Keratinocyte (primary cell): ENCODE data around the gene SPRED1. TPM values are rescaled to one million over a fixed set of nuclear protein-coding genes. Genes with fewer than 3 reads are reported as not detected.
A peak's percentile ranks its signal among the peaks of the same experiment; 100 is the strongest.

ENCODE experiments used
- DNase-seq: peaks from one replicate; pipeline ENCODE4 v3.0.0-alpha.2; 2011; ENCODE audit warnings: low read depth, missing footprints, low spot score
- FAIRE-seq: peaks from 2 replicates; lab custom pipeline; 2011; peaks lifted over from hg19 to GRCh38; lab: Jason Lieb, UNC
- H2AFZ ChIP-seq: 2 replicates; pipeline ENCODE4 v1.6.0; 2012; ENCODE audit warnings: low read length, control low read depth, inconsistent platforms; ENCODE audit not compliant: control insufficient read depth
- H3K27ac ChIP-seq: 2 replicates; pipeline ENCODE4 v1.5.1; 2011; ENCODE audit warnings: low read length; ENCODE audit not compliant: control insufficient read depth, insufficient read depth
- H3K27me3 ChIP-seq: 3 replicates; pipeline ENCODE4 v1.6.0; 2011; ENCODE audit warnings: low read length; ENCODE audit not compliant: control insufficient read depth, insufficient read depth; ENCODE audit errors: extremely low read depth
- H3K36me3 ChIP-seq, 2 experiments: 2 replicates in 1 of 2; 3 replicates in 1 of 2; pipeline ENCODE4 v1.5.1; 2011; ENCODE audit warnings: low read length in 2 of 2, mild to moderate bottlenecking in 1 of 2; ENCODE audit not compliant: control insufficient read depth in 2 of 2, insufficient read depth in 2 of 2; ENCODE audit errors: extremely low read depth in 1 of 2
- H3K4me1 ChIP-seq: 3 replicates; pipeline ENCODE4 v1.5.1; 2011; ENCODE audit warnings: low read length; ENCODE audit not compliant: control insufficient read depth, insufficient read depth; ENCODE audit errors: extremely low read depth
- H3K4me2 ChIP-seq: 3 replicates; pipeline ENCODE4 v1.6.0; 2011; ENCODE audit warnings: low read depth, low read length; ENCODE audit not compliant: control insufficient read depth, insufficient read depth; ENCODE audit errors: extremely low read depth
- H3K4me3 ChIP-seq, 3 experiments: fragments of 200-600 bp in 1 of 3; sonication (generic) in 1 of 3; 2 replicates in 2 of 3; 3 replicates in 1 of 3; pipeline ENCODE4 v1.5.1; 2011 to 2016; ENCODE audit warnings: low read length in 3 of 3, mild to moderate bottlenecking in 3 of 3, control low read depth in 2 of 3, inconsistent platforms in 1 of 3, low read depth in 1 of 3, mixed read lengths in 1 of 3, mixed run types in 1 of 3, moderate library complexity in 1 of 3; ENCODE audit not compliant: control insufficient read depth in 2 of 3, insufficient read depth in 2 of 3; ENCODE audit errors: extremely low read depth in 1 of 3
- H3K79me2 ChIP-seq: 2 replicates; pipeline ENCODE4 v1.6.0; 2012; ENCODE audit warnings: low read length; ENCODE audit not compliant: control insufficient read depth, insufficient read depth
- H3K9ac ChIP-seq: 3 replicates; pipeline ENCODE4 v1.6.0; 2011; ENCODE audit warnings: low read length; ENCODE audit not compliant: control insufficient read depth, insufficient read depth; ENCODE audit errors: extremely low read depth
- H3K9me1 ChIP-seq: 3 replicates; pipeline ENCODE4 v1.6.0; 2011; ENCODE audit warnings: low read length; ENCODE audit not compliant: control insufficient read depth, insufficient read depth; ENCODE audit errors: extremely low read depth
- H3K9me3 ChIP-seq: 2 replicates; pipeline ENCODE4 v1.5.1; 2012; ENCODE audit warnings: low read depth, low read length; ENCODE audit not compliant: control insufficient read depth
- H4K20me1 ChIP-seq: 3 replicates; pipeline ENCODE4 v1.6.0; 2011; ENCODE audit warnings: low read length; ENCODE audit not compliant: control insufficient read depth, insufficient read depth; ENCODE audit errors: extremely low read depth
- EZH2 ChIP-seq: IDR thresholded peaks from one replicate; pipeline ENCODE4 v1.6.1; 2012; ENCODE audit warnings: inconsistent platforms, mild to moderate bottlenecking, low read length, moderate library complexity
- dilution Hi-C: fragments of 300-500 bp; cut with MboI; formaldehyde crosslinking; loops from one replicate; pipeline ENCODE4 v1.7.0; 2020; ENCODE audit warnings: low sequenced_read_pairs; ENCODE audit not compliant: extremely low pct_ligation_motif_present
- polyA plus RNA-seq, 5 experiments: library from polyadenylated mRNA; depleted of rRNA in 3 of 5; stranded (reverse) in 3 of 5; stranded (forward) in 1 of 5; unstranded in 1 of 5; fragments of >200 nt; gene quantifications; 1 replicate in 1 of 5; 2 replicates in 3 of 5; 3 replicates in 1 of 5; pipeline versions ENCODE4 v1.2.1 to v1.2.3, GENCODE V29; 2011 to 2012; ENCODE audit warnings: missing spikeins in 2 of 5, low read depth in 1 of 5, low replicate concordance in 1 of 5
- TF ChIP-seq, protein P1 (sequence below), 3 experiments: IDR thresholded peaks in 1 of 3; conservative IDR thresholded peaks in 1 of 3; optimal IDR thresholded peaks in 1 of 3; 2 replicates in 2 of 3; 3 replicates in 1 of 3; pipeline versions ENCODE3 to v1.5.1; 2011; ENCODE audit warnings: low read length in 3 of 3, mild to moderate bottlenecking in 3 of 3, moderate library complexity in 2 of 3, control low read depth in 1 of 3, inconsistent platforms in 1 of 3; ENCODE audit not compliant: insufficient read depth in 2 of 3; ENCODE audit errors: extremely low read depth in 1 of 3

Gene SPRED1
- polyA plus RNA-seq, 1 donor (not counting 4 experiments of a cell fraction or from before 2014, with no cell fraction given), result 11.5 TPM

DNA sequence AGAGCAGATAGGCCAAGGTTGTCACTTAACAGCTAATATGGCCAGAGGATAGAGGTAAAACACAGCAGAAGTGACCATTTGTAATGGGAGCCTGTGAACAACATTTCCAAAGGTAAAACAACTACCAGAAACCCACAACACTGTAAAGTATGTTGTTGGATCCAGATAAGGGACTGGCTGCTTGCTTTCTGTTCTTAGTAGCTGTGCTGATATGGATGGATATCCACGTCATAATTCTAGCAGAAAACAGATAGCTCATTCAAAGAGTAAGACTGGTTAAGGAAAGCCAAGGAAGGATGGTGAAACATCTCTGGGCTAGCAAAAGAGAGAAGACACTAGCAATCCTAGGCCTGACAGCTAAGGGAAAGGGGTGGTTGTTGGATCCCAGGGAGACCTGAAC is 36.9 kb upstream of the SPRED1 start:
- no peaks in the 10 kb centered on the region for H3K27me3 ChIP-seq
- H3K9me3 ChIP-seq, result no peaks in the 10 kb centered on the region
- peaks cover 23% of the 10 kb centered on the region for H3K4me1 ChIP-seq
- FAIRE-seq (peak; percentile 69), DNase-seq (no peak)
- dilution Hi-C loops, result no loop called here
- no peak for TF ChIP-seq EZH2
- TF ChIP-seq, protein P1, sequence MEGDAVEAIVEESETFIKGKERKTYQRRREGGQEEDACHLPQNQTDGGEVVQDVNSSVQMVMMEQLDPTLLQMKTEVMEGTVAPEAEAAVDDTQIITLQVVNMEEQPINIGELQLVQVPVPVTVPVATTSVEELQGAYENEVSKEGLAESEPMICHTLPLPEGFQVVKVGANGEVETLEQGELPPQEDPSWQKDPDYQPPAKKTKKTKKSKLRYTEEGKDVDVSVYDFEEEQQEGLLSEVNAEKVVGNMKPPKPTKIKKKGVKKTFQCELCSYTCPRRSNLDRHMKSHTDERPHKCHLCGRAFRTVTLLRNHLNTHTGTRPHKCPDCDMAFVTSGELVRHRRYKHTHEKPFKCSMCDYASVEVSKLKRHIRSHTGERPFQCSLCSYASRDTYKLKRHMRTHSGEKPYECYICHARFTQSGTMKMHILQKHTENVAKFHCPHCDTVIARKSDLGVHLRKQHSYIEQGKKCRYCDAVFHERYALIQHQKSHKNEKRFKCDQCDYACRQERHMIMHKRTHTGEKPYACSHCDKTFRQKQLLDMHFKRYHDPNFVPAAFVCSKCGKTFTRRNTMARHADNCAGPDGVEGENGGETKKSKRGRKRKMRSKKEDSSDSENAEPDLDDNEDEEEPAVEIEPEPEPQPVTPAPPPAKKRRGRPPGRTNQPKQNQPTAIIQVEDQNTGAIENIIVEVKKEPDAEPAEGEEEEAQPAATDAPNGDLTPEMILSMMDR (optimal IDR thresholded peaks at IDR 0.05 in 1 of 3, IDR thresholded peaks at IDR 0.05 in 1 of 3, conservative IDR thresholded peaks at IDR 0.05 in 1 of 3; ENCODE audit: extremely low read depth in 1 of 3, insufficient read depth in 2 of 3, low read length in 3 of 3), result no peak
- no peaks in the 10 kb centered on the region for H3K79me2 ChIP-seq
- no peaks in the 10 kb centered on the region for H3K36me3 ChIP-seq
- H3K9me1 ChIP-seq, result no peaks in the 10 kb centered on the region
- H4K20me1 ChIP-seq, result no peaks in the 10 kb centered on the region
- no peak overlapping the region for H3K4me2 ChIP-seq
- no peak overlapping the region for H3K9ac ChIP-seq
- no peak overlapping the region for H2AFZ ChIP-seq
- no peak overlapping the region for H3K4me3 ChIP-seq
- no peak overlapping the region for H3K27ac ChIP-seq

DNA sequence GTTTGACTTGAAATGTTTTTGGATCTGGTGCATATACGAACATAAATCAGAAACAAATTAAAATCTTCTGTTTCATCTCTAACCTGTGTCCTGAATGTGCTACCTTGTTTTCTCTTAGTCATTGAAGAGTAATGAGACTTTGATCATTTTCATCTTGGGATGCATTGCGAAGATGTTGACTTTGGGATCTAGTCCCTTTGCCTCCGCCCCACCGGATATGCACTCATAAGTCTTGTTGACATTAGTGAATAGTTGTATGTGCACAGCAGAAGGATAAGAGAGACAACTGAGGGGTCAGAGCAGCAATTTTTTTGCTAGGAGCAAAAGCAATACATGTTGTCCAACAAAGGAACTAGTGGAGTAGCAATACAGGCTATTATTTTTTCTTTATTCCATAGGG is 35.9 kb upstream of the SPRED1 start:
- Histone ChIP-seq H3K36me3 (no peaks in the 10 kb centered on the region), H3K9me1 (no peaks in the 10 kb centered on the region), H3K9ac (no peak overlapping the region), H3K4me1 (peaks cover 23% of the 10 kb centered on the region), H3K9me3 (no peaks in the 10 kb centered on the region), H3K27me3 (no peaks in the 10 kb centered on the region), H3K27ac (no peak overlapping the region), H3K4me2 (no peak overlapping the region), H2AFZ (no peak overlapping the region), H4K20me1 (no peaks in the 10 kb centered on the region), H3K4me3 (no peak overlapping the region), H3K79me2 (no peaks in the 10 kb centered on the region)
- DNase-seq (no peak), FAIRE-seq (no peak)
- TF ChIP-seq EZH2, result no peak
- TF ChIP-seq, protein P1 (optimal IDR thresholded peaks at IDR 0.05 in 1 of 3, IDR thresholded peaks at IDR 0.05 in 1 of 3, conservative IDR thresholded peaks at IDR 0.05 in 1 of 3; ENCODE audit: extremely low read depth in 1 of 3, insufficient read depth in 2 of 3, low read length in 3 of 3), result no peak
- dilution Hi-C loops, result no loop called here
